ENCODE results near the gene COG7. TPM values are rescaled to one million over a fixed set of nuclear protein-coding genes. Genes with fewer than 3 reads are reported as not detected.
"Not testable (repeated sequence)": the region's sequence is repeated elsewhere in the genome, so short reads cannot be mapped to it uniquely, and the experiment has no call there.

Gene COG7
- total and polyA plus RNA-seq, 2 donors (not counting 3 experiments of a cell fraction or from before 2014, with no cell fraction given) = 24.1 to 42.0 TPM

DNA sequence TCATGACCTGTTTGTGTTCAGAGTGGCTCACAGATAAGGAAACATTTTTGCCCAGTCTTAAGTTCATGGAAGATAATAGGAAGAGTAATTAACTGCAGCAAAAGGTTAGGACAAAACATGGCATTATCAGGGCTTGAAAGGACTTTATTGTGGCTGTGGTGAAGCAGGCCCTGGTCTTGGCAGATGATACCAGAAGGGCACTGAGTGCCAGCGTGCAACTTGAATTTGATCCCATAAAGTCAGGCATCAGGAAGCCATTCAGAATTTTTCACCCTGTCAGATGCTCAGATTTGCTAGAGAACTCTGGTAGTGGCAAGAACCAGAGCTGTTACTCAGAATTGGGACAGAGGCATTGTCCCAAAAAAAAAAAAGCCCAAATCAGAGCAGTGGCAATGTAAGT, 11.2 kb upstream of the COG7 start:
- no peak overlapping the region for H3K4me2 ChIP-seq (ENCODE audit: insufficient read depth, low read length)
- dilution Hi-C loops (cut with MboI; ENCODE audit: extremely low pct_ligation_motif_present, low sequenced_read_pairs) = no loop called here
- no peaks in the 10 kb centered on the region for H3K27me3 ChIP-seq (ENCODE audit: control insufficient read depth in 2 of 2, insufficient read depth in 2 of 2, low read length in 2 of 2)
- H3K9me3 ChIP-seq (replicated peaks; ENCODE audit: control insufficient read depth, insufficient read depth, low read length) = no peaks in the 10 kb centered on the region
- DNase-seq (ENCODE audit: low read depth, low spot score) (no peak), FAIRE-seq (no peak)
- H3K4me1 ChIP-seq (ENCODE audit: control insufficient read depth, extremely low read depth, insufficient read depth, low read length) = no peaks in the 10 kb centered on the region
- no TSS peak for BruUV-seq (replicated peaks)
- no peak overlapping the region for H3K4me3 ChIP-seq (replicated peaks in 1 of 3; ENCODE audit: insufficient read depth in 1 of 3, low read depth in 1 of 3, low read length in 3 of 3)
- no peak overlapping the region for H2AFZ ChIP-seq (ENCODE audit: low read depth, low read length)
- CTCF ChIA-PET = interaction anchor here (1.5 kb wide), 1 partner anchor 11 kb away, joined by 3 read pairs; the partner anchor contains the start of gene COG7
- no peak overlapping the region for H3K27ac ChIP-seq (ENCODE audit: insufficient read depth, low read depth, low read length)
- no peak for TF ChIP-seq FOS (IDR thresholded peaks at IDR 0.05; ENCODE audit: borderline replicate concordance, insufficient read depth, low read length)
- TF ChIP-seq, protein P1, sequence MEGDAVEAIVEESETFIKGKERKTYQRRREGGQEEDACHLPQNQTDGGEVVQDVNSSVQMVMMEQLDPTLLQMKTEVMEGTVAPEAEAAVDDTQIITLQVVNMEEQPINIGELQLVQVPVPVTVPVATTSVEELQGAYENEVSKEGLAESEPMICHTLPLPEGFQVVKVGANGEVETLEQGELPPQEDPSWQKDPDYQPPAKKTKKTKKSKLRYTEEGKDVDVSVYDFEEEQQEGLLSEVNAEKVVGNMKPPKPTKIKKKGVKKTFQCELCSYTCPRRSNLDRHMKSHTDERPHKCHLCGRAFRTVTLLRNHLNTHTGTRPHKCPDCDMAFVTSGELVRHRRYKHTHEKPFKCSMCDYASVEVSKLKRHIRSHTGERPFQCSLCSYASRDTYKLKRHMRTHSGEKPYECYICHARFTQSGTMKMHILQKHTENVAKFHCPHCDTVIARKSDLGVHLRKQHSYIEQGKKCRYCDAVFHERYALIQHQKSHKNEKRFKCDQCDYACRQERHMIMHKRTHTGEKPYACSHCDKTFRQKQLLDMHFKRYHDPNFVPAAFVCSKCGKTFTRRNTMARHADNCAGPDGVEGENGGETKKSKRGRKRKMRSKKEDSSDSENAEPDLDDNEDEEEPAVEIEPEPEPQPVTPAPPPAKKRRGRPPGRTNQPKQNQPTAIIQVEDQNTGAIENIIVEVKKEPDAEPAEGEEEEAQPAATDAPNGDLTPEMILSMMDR (IDR thresholded peaks at IDR 0.05; ENCODE audit: extremely low read depth in 1 of 2, insufficient read depth in 1 of 2, low read depth in 1 of 2, low read length in 2 of 2) = no peak
- TF ChIP-seq POLR2A (IDR thresholded peaks at IDR 0.05; ENCODE audit: low read depth, low read length) = no peak
- no peak for TF ChIP-seq EZH2 (IDR thresholded peaks at IDR 0.05; ENCODE audit: borderline replicate concordance, low read depth, low read length, severe bottlenecking)
- no peak for TF ChIP-seq POLR2AphosphoS5 (IDR thresholded peaks at IDR 0.05; ENCODE audit: insufficient read depth, low read depth, low read length)
- TF ChIP-seq JUN (IDR thresholded peaks at IDR 0.05; ENCODE audit: borderline replicate concordance, insufficient read depth, insufficient read length, low read depth) = no peak
- TF ChIP-seq GATA2 (IDR thresholded peaks at IDR 0.05; ENCODE audit: insufficient read depth, insufficient read length, low read depth, low read length) = no peak
- TF ChIP-seq, protein P2, sequence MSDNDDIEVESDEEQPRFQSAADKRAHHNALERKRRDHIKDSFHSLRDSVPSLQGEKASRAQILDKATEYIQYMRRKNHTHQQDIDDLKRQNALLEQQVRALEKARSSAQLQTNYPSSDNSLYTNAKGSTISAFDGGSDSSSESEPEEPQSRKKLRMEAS (IDR thresholded peaks at IDR 0.05; ENCODE audit: insufficient read depth, insufficient read length) = no peak
- no peak for TF ChIP-seq MYC (IDR thresholded peaks at IDR 0.05; ENCODE audit: low read depth, low read length)
- H3K79me2 ChIP-seq (ENCODE audit: control insufficient read depth, insufficient read depth, low read length) = no peaks in the 10 kb centered on the region
- POLR2A ChIA-PET = no interaction called here
- H3K9ac ChIP-seq (replicated peaks; ENCODE audit: extremely low read depth, insufficient read depth, low read length) = no peak overlapping the region
- no peaks in the 10 kb centered on the region for H3K9me1 ChIP-seq (replicated peaks; ENCODE audit: control insufficient read depth, extremely low read depth, insufficient read depth, low read length)
- peaks cover 4 to 22% of the 10 kb centered on the region in 2 experiments for H3K36me3 ChIP-seq (ENCODE audit: control insufficient read depth in 2 of 2, extremely low read depth in 1 of 2, insufficient read depth in 2 of 2, low read length in 2 of 2)
- intact Hi-C loops (cut with micrococcal nuclease) = no loop called here
- H4K20me1 ChIP-seq (replicated peaks; ENCODE audit: control insufficient read depth, extremely low read depth, insufficient read depth, low read length) = no peaks in the 10 kb centered on the region

DNA sequence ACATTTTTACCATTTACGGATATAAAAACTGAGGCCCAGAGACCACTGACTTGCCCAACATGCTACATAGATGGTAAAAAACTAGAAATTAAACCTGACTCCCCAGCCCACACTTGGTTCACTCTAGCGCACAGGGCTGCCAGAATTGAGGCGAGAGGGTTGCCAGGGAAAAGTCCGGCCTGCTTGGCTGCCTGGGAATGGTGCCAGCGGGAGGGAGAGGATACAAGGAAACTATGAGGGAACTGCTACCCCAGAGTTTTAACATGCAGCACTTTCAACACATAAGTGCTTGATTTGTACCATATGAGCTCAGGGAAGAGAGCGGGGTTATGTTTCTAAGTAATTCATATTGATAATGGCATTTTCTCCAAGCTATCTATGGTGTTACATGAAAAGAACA, 10.0 kb upstream of the COG7 start:
- CTCF ChIA-PET = interaction anchor here (0.7 to 1.5 kb wide), 2 partner anchors 10 to 229 kb away, joined by 3 read pairs; partner anchors contain the start of gene COG7

More for the DNA sequence above, 10.0 kb upstream of the COG7 start:
- H2AFZ ChIP-seq (ENCODE audit: low read depth, low read length); H3K4me1 ChIP-seq (ENCODE audit: control insufficient read depth, extremely low read depth, insufficient read depth, low read length); H3K27me3 ChIP-seq (ENCODE audit: control insufficient read depth in 2 of 2, insufficient read depth in 2 of 2, low read length in 2 of 2); H3K9me1 ChIP-seq (replicated peaks; ENCODE audit: control insufficient read depth, extremely low read depth, insufficient read depth, low read length); intact Hi-C loops (cut with micrococcal nuclease); H3K4me2 ChIP-seq (ENCODE audit: insufficient read depth, low read length); H3K4me3 ChIP-seq (replicated peaks in 1 of 3; ENCODE audit: insufficient read depth in 1 of 3, low read depth in 1 of 3, low read length in 3 of 3); H3K79me2 ChIP-seq (ENCODE audit: control insufficient read depth, insufficient read depth, low read length); POLR2A ChIA-PET; FAIRE-seq; H3K9me3 ChIP-seq (replicated peaks; ENCODE audit: control insufficient read depth, insufficient read depth, low read length); dilution Hi-C loops (cut with MboI; ENCODE audit: extremely low pct_ligation_motif_present, low sequenced_read_pairs); H3K9ac ChIP-seq (replicated peaks; ENCODE audit: extremely low read depth, insufficient read depth, low read length); BruUV-seq (replicated peaks); H4K20me1 ChIP-seq (replicated peaks; ENCODE audit: control insufficient read depth, extremely low read depth, insufficient read depth, low read length); H3K27ac ChIP-seq (ENCODE audit: insufficient read depth, low read depth, low read length): not testable (repeated sequence)
- DNase-seq (ENCODE audit: low read depth, low spot score) = peak; percentile 44
- peaks cover 0 to 18% of the 10 kb centered on the region in 2 experiments for H3K36me3 ChIP-seq (ENCODE audit: control insufficient read depth in 2 of 2, extremely low read depth in 1 of 2, insufficient read depth in 2 of 2, low read length in 2 of 2)
